ENCODE results near the gene KRTAP10-1.

The KRTAP10-1 gene

GRCh38 chr21:44502171-44502958, 37.6 kb downstream of the KRTAP10-1 start:
- no peak for DNase-seq (ENCODE audit: low spot score)

GRCh38 chr21:44500111-44500510, 39.9 kb downstream of the KRTAP10-1 start:
- DNase-seq (ENCODE audit: low spot score) = no peak

- DNase-seq (ENCODE audit: low spot score) = no peak
Observed at GRCh38 chr21:44499631-44500030, 40.4 kb downstream of the KRTAP10-1 start.

GRCh38 chr21:44499211-44499560, 40.8 kb downstream of the KRTAP10-1 start:
- no peak for DNase-seq (ENCODE audit: low spot score)

GRCh38 chr21:44498280-44499210, 41.5 kb downstream of the KRTAP10-1 start:
- DNase-seq (ENCODE audit: low spot score) = no peak

GRCh38 chr21:44497703-44498126, 42.3 kb downstream of the KRTAP10-1 start:
- DNase-seq (ENCODE audit: low spot score) = no peak

- no peak for DNase-seq (ENCODE audit: low spot score)
Observed at GRCh38 chr21:44496564-44497550, 43.1 kb downstream of the KRTAP10-1 start.

- no peak for DNase-seq (ENCODE audit: low spot score)
Observed at GRCh38 chr21:44495611-44496563, 44.1 kb downstream of the KRTAP10-1 start.

- no peak for DNase-seq (ENCODE audit: low spot score)
Observed at GRCh38 chr21:44494956-44495355, 45.0 kb downstream of the KRTAP10-1 start.

GRCh38 chr21:44494418-44494817, 45.6 kb downstream of the KRTAP10-1 start:
- DNase-seq (ENCODE audit: low spot score) = no peak

GRCh38 chr21:44492567-44493385, 47.2 kb downstream of the KRTAP10-1 start:
- DNase-seq (ENCODE audit: low spot score) = no peak

GRCh38 chr21:44490816-44491215, 49.2 kb downstream of the KRTAP10-1 start:
- DNase-seq (ENCODE audit: low spot score) = no peak

- DNase-seq (ENCODE audit: low spot score) = no peak
Observed at GRCh38 chr21:44490405-44490804, 49.6 kb downstream of the KRTAP10-1 start.

- DNase-seq (ENCODE audit: low spot score) = no peak
Observed at GRCh38 chr21:44489962-44490361, 50.0 kb downstream of the KRTAP10-1 start.

Data from pons (tissue), 1 donor.